Activated CD8-positive, alpha-beta memory T cell treated with anti-CD3 and anti-CD28 coated beads for 1 hour (primary cell): ENCODE data around the gene HHIP.

Source experiments
- DNase-seq, 2 donors: peaks; one replicate each; pipeline ENCODE4 v3.0.0-alpha.2; 2020; ENCODE audit warnings: low read depth in 1 of 2; ENCODE audit errors: extremely low read depth in 1 of 2

Gene HHIP

DNA sequence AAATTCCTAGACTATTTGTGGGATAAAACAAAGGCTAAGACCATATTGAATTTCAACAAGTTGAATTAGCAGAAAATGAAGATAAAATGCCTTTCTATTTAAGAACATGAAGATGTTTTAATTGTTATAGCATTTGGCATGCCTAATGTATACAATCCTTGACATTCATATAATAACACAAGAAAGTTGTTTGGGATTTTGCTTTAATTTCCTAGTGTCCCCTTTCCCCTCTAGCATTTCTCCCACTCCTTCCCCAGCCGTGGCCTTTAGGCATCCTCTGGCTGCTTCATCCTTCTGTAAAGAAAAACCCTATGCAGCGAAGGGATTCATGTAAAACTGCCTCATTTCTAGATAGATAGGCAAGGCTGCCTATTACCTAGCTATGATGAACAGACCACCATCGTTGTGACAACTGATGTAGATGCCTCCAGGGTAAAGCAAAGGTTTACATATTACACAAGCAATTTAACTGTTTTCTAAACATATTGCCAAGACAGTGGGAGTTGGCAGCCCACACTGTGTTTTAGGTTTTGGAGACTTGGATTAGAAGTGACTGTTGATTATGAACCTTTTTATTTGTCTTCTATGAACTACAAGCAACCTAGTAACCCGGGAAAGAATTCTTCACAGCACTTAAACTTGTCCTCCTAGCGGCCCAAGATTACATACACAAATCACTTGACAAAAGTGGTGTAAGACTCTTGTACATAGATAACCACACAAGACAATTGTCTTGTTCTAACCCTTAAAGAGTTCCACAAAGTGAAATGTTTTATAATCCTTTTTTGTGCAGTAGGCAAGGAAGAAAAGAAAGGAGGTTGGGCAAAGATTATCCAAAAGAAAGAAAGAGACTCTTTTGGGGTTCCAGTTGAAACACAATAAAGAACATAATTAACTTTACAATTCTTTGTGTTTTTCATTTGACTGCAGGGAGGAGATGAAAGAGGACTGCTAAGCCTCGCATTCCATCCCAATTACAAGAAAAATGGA is 59.9 kb downstream of the HHIP start:
- no peak for DNase-seq

GRCh38 chr4:144709159-144709558 is 63.2 kb downstream of the HHIP start:
- no peak for DNase-seq

GRCh38 chr4:144709793-144710525 is 64.0 kb downstream of the HHIP start:
- no peak for DNase-seq

- no peak for DNase-seq
These were observed 64.6 kb downstream of the HHIP start for GRCh38 chr4:144710526-144710912.

- DNase-seq, result no peak
These were observed 65.9 kb downstream of the HHIP start for GRCh38 chr4:144711700-144712456.

DNA sequence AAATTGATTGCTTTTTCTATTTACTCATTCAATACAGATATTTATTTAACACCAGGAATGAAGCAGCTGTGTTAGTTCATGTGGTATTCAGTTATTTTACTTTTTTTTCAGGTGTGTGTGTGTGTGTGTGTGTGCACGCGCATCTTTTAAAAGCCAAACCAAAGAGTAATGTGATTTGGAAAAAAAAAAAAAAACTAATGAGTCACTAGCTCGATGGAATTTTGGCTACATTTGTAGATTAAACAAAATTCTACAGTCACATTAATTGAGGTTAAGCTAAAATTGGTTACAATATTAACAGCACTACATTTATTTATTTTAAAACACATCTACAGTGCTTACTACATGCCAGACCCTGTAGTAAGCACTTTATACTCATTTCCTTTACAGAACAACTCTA is 66.8 kb downstream of the HHIP start:
- DNase-seq, result no peak

DNA sequence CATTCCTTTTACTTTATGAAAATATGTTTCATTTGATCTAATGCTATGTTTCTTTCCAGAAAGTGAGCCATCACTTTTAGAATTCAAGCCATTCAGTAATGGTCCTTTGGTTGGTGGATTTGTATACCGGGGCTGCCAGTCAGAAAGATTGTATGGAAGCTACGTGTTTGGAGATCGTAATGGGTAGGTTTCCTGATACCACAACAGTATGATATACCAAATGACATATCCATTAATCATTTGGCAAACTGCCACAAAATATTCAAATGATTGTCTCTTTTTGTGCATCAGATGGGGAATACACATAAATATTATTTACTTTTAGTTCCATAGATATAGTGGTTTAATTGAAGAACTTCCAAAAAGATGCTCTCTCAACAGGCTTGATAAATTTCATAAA is 68.2 kb downstream of the HHIP start:
- no peak for DNase-seq

GRCh38 chr4:144715230-144715629 is 69.3 kb downstream of the HHIP start:
- DNase-seq, result no peak

DNA sequence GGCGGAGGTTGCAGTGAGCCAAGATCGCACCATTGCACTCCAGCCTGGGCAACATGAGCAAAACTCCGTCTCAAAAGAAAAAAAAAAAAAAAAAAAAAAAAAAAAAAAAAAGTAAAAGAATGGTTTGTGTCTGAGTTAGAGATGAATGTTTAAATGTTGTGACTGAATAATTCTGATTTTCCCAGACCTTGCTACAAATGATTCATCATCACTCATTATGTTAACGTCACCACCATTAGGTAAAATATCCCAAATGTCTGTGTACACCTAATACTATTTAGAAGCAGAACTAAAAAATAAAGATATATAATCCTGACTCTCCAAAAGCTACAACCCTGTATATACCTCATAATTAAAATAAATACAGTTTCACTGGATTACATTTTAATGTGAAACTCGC is 70.8 kb downstream of the HHIP start:
- no peak for DNase-seq

DNA sequence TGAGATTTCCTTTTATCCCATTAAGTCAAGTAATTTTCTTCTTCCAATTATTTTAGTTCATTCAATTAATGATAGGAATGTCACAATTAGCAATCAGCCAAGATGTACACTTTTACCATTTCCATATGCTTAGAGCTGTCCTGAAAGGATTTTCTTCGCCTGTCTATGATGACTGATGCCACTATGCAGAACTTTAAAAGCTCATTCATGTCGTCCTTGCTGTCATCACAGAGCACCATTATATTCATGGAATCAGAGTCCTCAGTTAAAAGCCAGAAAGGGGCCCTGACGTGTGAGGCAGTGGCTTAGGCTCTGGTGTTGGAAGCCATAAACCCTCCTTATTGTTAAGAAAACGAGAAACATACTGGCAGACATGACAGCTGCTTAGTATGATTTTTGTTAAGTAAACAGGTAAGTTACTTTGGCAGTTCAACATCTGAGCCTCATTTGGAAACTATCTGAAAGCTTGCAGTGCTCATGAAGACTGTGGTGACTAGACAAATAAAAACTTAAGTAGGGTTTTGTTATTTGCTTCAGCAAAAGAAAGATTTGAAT is 73.1 kb downstream of the HHIP start:
- DNase-seq, result no peak

GRCh38 chr4:144720491-144720890 is 74.5 kb downstream of the HHIP start:
- no peak for DNase-seq

DNA sequence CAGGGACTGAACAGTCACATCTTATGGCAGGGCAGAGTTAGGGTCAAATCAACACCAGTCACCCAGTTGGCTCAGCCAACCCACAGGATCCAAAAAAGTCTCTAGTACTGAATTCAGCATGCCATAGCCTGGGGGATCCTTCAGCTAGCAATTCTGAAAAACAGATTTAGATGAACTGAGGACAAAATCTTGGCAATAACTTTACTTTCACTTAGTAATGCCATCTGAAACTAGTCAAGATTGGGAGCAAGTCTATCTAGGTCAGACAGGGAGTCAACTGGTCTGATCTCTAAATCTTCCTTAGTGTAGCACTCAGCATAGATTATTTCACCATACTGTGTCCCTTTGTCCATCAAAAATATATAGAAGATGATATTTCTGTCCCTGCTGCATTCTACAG is 76.0 kb downstream of the HHIP start:
- no peak for DNase-seq

DNA sequence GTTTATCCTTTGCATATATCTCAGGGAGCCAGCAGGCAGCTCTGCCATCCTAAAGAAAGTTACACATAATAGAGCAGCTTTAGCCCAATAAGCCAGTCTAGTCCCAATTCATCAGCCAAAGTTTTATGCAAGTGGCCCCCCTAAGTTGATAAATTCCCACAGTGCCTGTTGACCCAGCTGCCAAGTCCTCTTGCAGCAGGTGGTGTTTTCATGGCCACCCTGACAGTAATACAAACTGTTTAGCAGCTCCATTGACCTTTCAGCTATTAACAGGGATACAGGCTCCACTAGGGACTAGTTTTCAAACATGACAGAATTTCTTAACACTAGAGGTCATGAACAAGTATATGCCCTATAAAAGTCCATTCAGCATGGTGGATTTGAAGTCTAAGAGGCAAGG is 77.5 kb downstream of the HHIP start:
- DNase-seq, result no peak

GRCh38 chr4:144729175-144729574 is 83.2 kb downstream of the HHIP start:
- DNase-seq, result no peak

DNA sequence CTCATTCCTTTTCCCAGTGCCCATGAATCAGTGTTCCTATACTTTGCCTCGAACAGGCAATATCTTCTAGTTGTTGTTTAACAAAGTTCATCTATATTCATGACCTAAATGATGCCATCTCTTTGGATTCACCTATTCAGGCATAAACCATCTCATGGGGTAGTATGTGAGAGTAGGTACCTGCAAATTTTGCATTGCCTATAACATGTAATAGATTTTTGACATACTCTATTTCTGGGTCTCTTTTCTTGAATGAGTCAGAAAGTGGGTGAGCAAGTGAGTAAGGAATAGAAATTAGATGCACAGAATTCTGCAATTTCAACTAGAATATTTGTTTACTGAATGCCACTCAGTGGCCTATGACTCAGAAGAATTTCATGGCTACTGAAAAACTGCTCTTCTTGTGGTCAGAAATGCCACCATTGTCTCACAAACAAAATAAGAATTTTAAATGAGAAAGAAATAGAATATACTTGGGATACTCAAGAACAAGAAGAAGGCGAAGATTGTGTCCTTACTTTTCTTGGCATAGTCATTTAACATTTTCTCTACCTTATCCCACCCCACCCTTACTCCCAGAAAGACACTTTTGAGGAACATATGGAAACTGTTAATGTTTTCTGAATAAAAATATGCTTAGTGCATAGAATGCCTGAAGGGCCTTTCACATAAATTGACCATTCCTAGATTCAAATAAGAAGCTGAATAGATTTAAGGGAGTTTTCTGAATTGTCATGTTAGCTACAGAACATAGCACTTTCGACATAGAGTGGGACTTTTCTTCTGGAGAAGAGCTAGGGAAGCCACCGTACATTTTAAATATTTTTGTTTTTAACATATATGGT is 86.8 kb downstream of the HHIP start:
- DNase-seq, result no peak

DNA sequence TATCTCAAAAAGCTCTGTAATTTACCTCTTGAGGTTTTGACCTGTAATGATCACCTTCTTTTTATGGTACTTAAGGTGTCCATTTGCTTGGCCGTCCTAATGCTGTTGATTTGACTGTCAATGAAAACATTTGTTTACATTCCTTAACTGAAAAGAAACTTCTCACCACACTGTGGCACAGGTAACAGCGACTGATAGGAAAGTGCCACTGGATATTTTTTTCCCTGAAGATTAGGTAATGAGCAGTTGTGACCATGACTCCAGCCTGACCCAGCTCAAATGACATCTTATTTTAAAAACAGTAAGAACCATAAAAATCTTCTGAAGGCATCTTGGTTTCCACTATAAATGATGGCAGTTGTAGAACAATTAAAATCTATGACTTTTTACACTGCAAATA is 87.6 kb downstream of the HHIP start:
- DNase-seq, result no peak

DNA sequence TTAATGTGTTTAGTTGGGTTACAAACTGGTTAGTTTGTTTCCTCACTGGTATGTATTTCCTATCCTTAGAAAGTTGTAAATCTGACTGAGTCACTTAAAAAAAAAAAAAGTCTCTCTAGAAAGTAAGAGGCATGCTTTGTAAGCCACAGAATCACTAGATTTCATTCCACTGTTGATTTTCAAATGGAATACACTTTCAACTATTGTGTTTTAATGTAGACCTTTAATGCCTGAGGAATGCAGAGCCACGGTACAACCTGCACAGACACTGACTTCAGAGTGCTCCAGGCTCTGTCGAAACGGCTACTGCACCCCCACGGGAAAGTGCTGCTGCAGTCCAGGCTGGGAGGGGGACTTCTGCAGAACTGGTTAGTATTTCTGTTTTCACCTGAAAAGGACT is 88.6 kb downstream of the HHIP start:
- no peak for DNase-seq

DNA sequence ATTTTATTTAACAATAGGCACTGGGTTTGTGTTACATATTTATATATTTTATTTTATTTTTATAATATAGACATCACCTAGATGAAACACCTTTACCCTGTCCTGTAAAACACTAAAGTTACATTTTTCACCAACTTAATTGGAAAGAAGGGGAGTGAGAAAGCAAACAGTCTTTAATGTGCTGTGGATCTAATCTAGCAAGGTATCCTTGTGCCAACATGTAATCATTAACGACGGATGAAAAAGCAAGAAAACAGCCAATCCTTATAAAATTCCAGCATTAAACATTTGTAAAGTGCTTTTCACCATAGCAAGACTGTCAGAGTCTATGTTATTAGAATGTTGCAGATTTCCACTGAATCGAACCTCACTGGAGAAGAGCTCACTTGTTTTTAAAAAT is 92.7 kb downstream of the HHIP start:
- DNase-seq, result no peak

DNA sequence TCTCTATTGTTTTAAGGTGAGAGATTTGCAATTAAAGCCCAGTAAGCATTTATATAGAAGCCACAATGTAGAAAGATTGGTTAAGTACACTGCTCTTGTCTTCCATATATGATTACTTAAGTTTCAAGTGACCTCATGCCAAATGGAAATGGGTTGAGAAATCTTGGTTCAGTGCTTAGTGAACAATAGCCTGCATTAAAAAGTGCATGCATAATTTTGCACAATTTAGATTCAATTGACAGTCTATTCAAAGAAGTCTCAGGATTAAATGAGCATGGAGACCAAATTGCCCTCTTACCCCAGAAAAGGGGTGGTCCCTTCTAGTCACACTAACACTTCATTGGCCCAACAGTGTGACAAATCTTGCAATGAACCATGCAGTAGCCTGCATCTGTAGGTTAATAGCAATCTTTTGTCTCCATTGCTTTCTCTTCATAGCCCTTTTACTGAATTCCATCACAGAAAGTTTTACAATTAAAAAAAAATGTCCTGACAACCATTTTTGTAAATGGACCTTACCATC is 93.6 kb downstream of the HHIP start:
- no peak for DNase-seq

- DNase-seq, result no peak
These were observed 94.4 kb downstream of the HHIP start for GRCh38 chr4:144740316-144740715.
